Measurements from ENCODE around the gene C9orf50. TPM values are rescaled to one million over a fixed set of nuclear protein-coding genes. Genes with fewer than 3 reads are reported as not detected.

C9orf50 gene
- total RNA-seq, 1 experiment from 2014 or later: not detected

DNA sequence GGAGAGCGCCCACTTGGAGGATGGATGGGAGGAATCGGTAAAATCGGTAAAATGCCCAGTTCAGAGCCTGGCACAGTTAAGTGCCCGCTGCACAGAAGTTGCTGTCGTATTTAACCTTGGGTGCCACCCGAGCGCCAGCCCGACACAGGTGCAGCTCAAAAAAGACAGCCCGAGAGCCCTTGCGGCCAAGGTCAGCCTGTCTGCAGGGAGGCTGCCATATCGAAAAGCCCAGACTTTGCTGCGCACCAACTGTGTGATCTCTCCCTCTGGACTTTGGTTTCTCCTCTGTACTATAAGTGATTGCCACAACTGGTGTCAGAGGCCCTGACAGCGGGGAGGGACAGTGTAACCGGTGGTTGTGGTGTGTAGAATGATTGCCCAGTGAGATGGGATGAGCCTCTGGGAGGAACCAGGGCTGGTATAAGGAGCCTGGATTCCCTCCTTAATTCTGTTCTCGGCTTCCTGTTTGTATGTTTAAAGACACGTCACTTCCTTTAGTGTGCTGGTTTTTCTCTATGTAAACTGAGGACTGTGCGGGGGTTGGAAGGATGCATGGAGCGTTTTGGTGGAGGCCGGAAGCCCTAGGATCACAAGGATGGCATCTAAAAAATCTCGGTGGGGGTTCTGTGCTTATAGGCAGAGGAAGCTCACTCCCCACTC, 5.9 kb upstream of the C9orf50 start:
- H3K9me3 ChIP-seq (ENCODE audit: insufficient read depth, low read depth): no peaks in the 10 kb centered on the region
- ChIA-PET CTCF (interaction anchor here (0.5 to 2.2 kb wide), 3 partner anchors 89 to 700 kb away, joined by 3 to 9 read pairs (median 3); no protein-coding TSS in a partner anchor), POLR2A (ENCODE audit: unreplicated experiment) (interaction anchor here (0.5 to 1.0 kb wide), 5 partner anchors 150 to 1326 kb away, joined by 3 to 10 read pairs (median 4); no protein-coding TSS in a partner anchor)
- H3K4me2 ChIP-seq: peak overlapping the region; percentile 85
- peak overlapping the region; percentile 99 for H3K4me3 ChIP-seq
- H3K79me2 ChIP-seq (ENCODE audit: low read depth): peaks cover 58% of the 10 kb centered on the region
- DNase-seq: peak in 1 of 2 experiments; percentile 18
- H3K27me3 ChIP-seq (ENCODE audit: insufficient read depth, low read depth): no peaks in the 10 kb centered on the region
- TF ChIP-seq EZH2 (IDR thresholded peaks at IDR 0.05; ENCODE audit: low read depth): no peak
- no peak for TF ChIP-seq CTCF (conservative IDR thresholded peaks at IDR 0.05)
- TSS peak; percentile 48 for BruUV-seq (replicated peaks)
- H3K27ac ChIP-seq: peak overlapping the region; percentile 33; the same call in 1 of the 2 replicates
- peaks cover 23% of the 10 kb centered on the region for H3F3A ChIP-seq (ENCODE audit: insufficient read depth, low read depth)
- peaks cover 32% of the 10 kb centered on the region for H3K4me1 ChIP-seq (replicated peaks; ENCODE audit: insufficient read depth)
- intact Hi-C loops (cut with micrococcal nuclease; ENCODE audit: unreplicated experiment): no loop called here
- H3K9me2 ChIP-seq (ENCODE audit: insufficient read depth): no peaks in the 10 kb centered on the region
- H3K36me3 ChIP-seq (ENCODE audit: low read depth): no peaks in the 10 kb centered on the region; the same call in 1 of the 2 replicates
- H4K20me1 ChIP-seq (ENCODE audit: insufficient read depth): peaks cover 54% of the 10 kb centered on the region
- peak overlapping the region; percentile 85 for H2AFZ ChIP-seq

- Histone ChIP-seq H3K27ac (peak within 1 kb of the TSS; percentile 33; the same call in 1 of the 2 replicates), H4K20me1 (ENCODE audit: insufficient read depth) (peaks cover 48% of the 10 kb centered on the region), H3K79me2 (ENCODE audit: low read depth) (peaks cover 52% of the 10 kb centered on the region), H3K27me3 (ENCODE audit: insufficient read depth, low read depth) (no peaks in the 10 kb centered on the region), H3K4me1 (replicated peaks; ENCODE audit: insufficient read depth) (peaks cover 32% of the 10 kb centered on the region), H3K4me2 (peak within 1 kb of the TSS; percentile 85), H3K9me2 (ENCODE audit: insufficient read depth) (no peaks in the 10 kb centered on the region), H2AFZ (peak within 1 kb of the TSS; percentile 85), H3K4me3 (peak within 1 kb of the TSS; percentile 99), H3K9me3 (ENCODE audit: insufficient read depth, low read depth) (no peaks in the 10 kb centered on the region), H3F3A (ENCODE audit: insufficient read depth, low read depth) (peaks cover 23% of the 10 kb centered on the region), H3K36me3 (ENCODE audit: low read depth) (no peaks in the 10 kb centered on the region; the same call in 1 of the 2 replicates)
- no TSS peak for BruUV-seq (replicated peaks)
- ChIA-PET POLR2A (ENCODE audit: unreplicated experiment) (interaction anchor here (0.5 to 1.0 kb wide), 5 partner anchors 151 to 1327 kb away, joined by 3 to 11 read pairs (median 6); no protein-coding TSS in a partner anchor), CTCF (interaction anchor here (0.6 to 2.2 kb wide), 6 partner anchors 113 to 736 kb away, joined by 3 to 9 read pairs (median 4); no protein-coding TSS in a partner anchor)
- TF ChIP-seq EZH2 (IDR thresholded peaks at IDR 0.05; ENCODE audit: low read depth) (no peak), CTCF (conservative IDR thresholded peaks at IDR 0.05) (no peak)
- intact Hi-C loops (cut with micrococcal nuclease; ENCODE audit: unreplicated experiment): no loop called here
- peak; percentile 53 to 85 for DNase-seq
Observed at GRCh38 chr9:129626079-129626624, 5.3 kb upstream of the C9orf50 start, which contains the start of gene NTMT1. Gene NTMT1 (plus strand): TSS chr9:129626163. CDS start chr9:129632704, 6,541 bp downstream.

- Histone ChIP-seq H3K36me3 (ENCODE audit: low read depth) (no peaks in the 10 kb centered on the region; the same call in 1 of the 2 replicates), H3F3A (ENCODE audit: insufficient read depth, low read depth) (peaks cover 23% of the 10 kb centered on the region), H3K4me2 (peak overlapping the region; percentile 85; the same call in 1 of the 2 replicates), H3K9me2 (ENCODE audit: insufficient read depth) (no peaks in the 10 kb centered on the region), H3K9me3 (ENCODE audit: insufficient read depth, low read depth) (no peaks in the 10 kb centered on the region), H3K27ac (no peak overlapping the region), H3K4me3 (no peak overlapping the region; the same call in 1 of the 2 replicates), H3K4me1 (replicated peaks; ENCODE audit: insufficient read depth) (peaks cover 37% of the 10 kb centered on the region), H3K79me2 (ENCODE audit: low read depth) (peaks cover 40% of the 10 kb centered on the region), H4K20me1 (ENCODE audit: insufficient read depth) (peaks cover 36% of the 10 kb centered on the region), H2AFZ (no peak overlapping the region), H3K27me3 (ENCODE audit: insufficient read depth, low read depth) (no peaks in the 10 kb centered on the region)
- CTCF ChIA-PET: interaction anchor here (0.6 to 1.9 kb wide), 6 partner anchors 14 to 495 kb away, joined by 3 to 12 read pairs (median 4); no protein-coding TSS in a partner anchor
- no peak for DNase-seq
- intact Hi-C loops (cut with micrococcal nuclease; ENCODE audit: unreplicated experiment): loop anchor here (1.0 kb wide), 1 partner anchor 486 kb away; no protein-coding TSS in a partner anchor
- no TSS peak for BruUV-seq (replicated peaks)
- POLR2A ChIA-PET (ENCODE audit: unreplicated experiment): no interaction called here
- no peak for TF ChIP-seq EZH2 (IDR thresholded peaks at IDR 0.05; ENCODE audit: low read depth)
- no peak for TF ChIP-seq CTCF (conservative IDR thresholded peaks at IDR 0.05)
Observed at GRCh38 chr9:129624947-129625346, 4.0 kb upstream of the C9orf50 start.
